Measurements from ENCODE around the gene HMX3.

The HMX3 gene

GRCh38 chr10:123135415-123136141 lies at the start of gene HMX3:
TSS of gene HMX3 (plus strand) at chr10:123135970. CDS start at chr10:123136051, 81 bp downstream.
- DNase-seq (ENCODE audit: low read depth in 2 of 2) = no peak

- DNase-seq (ENCODE audit: low read depth in 2 of 2) = no peak
These were observed 49.5 kb upstream of the HMX3 start for GRCh38 chr10:123086281-123086680.

GRCh38 chr10:123087348-123087747 lies 48.4 kb upstream of the HMX3 start:
- DNase-seq (ENCODE audit: low read depth in 2 of 2) = no peak

- DNase-seq (ENCODE audit: low read depth in 2 of 2) = no peak
These were observed 48.0 kb upstream of the HMX3 start for GRCh38 chr10:123087786-123088185.

DNA sequence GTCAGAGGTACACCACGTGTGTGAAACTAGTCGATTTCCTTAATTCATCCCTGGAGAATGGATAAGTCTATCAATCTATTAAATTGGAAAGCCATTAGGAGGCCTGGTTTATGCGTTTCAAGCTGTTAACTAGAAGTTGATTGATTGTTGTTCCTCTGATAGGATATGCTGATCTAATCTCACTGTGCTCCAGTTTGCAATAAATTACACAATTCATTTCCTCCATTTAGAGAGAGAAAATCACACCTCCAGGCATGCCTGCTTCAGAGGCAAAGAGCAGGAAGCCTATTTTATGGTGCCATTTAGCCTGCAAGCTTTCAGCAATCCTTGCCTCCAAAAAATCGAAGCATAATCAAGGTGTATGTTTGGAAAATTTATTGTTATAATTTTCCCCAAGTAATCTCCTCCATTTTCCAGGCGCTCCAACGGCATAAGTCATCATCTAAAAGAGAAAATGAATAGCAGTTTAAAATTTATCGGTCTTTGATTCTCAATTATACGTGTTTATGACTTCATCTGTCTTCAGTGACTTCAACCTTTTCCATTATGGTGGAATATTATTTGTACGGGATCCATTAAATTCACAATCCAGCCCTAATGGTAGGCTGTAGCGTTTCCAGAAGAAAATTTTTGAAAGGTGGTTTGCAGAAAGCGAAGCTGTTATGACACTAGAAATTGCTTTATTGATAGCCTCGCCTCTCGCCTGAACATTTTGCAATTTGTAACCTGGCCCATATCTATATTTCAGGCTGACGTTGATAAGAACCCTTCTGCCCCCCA lies 42.9 kb upstream of the HMX3 start:
- no peak for DNase-seq (ENCODE audit: low read depth in 2 of 2)

DNA sequence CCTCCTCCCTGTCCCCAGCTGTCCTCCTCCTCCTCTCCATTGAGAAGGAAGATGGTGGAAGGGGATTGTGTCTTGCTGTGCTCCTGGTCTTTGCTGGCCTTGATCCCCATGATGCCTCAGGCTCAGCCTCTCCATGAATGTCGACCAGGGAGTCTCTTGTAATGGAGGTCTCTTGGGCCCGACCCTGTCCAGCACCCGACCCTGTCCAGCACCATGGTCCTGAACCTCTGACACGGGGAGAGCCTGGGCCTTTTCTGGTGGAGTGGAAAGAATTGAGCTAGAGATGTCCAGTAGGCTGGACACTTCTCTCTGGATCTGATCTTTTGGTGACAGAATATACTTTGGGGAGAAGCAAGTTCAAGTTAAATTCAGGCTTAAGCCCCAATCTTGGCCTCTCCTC lies 42.3 kb upstream of the HMX3 start:
- DNase-seq (ENCODE audit: low read depth in 2 of 2) = no peak

- DNase-seq (ENCODE audit: low read depth in 2 of 2) = no peak
These were observed 39.3 kb upstream of the HMX3 start for GRCh38 chr10:123096452-123096851.

DNA sequence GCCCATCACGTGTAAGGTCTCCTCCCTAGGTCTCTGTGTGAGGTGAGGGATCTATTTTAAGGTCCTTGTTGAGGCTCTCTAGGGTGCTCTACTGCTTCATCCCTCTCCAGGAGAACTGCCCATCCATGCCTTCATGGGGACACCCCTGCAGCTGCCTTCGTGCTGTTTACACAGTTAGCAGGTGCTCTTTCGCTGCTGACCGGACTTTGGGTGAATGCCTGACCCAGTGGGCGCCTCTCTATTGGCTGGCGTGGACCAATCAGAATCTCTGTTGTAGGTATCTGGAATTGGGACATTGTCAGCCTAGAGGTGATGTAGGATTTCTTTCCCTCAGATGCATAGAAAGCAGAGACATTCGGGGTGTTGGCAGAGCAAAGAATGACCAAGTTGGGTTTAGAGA lies 38.7 kb upstream of the HMX3 start:
- DNase-seq (ENCODE audit: low read depth in 2 of 2) = no peak

- DNase-seq (ENCODE audit: low read depth in 2 of 2) = no peak
These were observed 35.6 kb upstream of the HMX3 start for GRCh38 chr10:123100030-123100762.

DNA sequence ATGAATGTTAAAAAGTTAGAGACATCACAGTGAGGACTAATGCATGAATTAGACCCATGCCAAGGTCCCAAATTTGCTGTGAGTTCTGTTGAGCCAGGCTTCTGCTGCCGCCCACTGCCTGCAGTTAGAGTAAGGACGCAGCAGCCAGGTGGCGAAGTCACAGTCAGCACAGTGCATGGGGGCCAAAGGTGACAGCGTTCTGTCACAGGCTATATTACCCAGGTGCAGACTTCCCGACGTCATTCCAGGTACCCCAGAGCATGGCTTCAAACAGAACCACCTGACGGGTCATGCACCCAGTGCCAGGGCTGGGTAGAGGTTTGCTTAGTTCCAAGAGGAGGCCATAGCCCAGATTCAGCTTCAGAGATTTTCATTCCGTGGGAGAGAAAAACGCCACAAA lies 33.9 kb upstream of the HMX3 start:
- no peak for DNase-seq (ENCODE audit: low read depth in 2 of 2)

DNA sequence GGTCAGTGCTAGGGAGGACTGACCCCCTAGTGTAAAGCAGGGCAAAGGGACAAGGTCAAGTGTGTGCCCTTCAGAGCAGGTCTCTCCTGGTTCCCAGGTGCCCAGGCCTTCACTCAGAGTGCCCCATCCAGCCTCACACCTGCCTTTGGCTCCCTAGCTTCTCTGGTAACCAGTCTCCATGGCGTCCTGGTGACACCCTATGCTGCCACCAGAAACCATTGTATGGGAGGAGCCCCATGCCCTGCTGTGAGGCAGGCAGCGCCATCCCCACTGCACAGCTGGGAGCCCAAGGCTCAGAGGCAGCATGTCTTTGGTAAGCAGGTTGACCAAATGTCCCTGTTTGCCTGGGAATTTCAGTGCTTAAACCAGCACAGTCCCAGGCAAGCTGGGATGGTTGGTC lies 33.1 kb upstream of the HMX3 start:
- DNase-seq (ENCODE audit: low read depth in 2 of 2) = no peak

DNA sequence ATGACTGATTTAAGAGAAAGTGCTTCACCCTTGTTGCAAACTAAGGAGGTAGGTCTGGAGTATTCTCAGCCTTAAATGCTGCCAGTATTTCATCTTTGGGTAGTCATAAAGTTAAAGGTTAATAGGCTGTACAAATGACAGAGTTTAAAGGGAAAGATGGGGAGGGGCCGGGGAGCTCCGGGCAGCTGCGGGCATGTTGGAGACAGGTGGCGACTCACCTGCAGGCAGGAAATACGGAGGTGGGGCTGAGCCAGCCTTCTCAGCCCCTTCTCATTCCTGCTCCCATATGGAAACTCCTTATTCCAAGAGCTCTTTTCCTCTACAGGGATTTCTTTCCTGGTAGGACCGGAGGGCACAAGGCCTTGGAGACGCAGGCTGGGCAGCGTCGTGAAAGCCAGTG lies 31.8 kb upstream of the HMX3 start:
- no peak for DNase-seq (ENCODE audit: low read depth in 2 of 2)

GRCh38 chr10:123109466-123109865 lies 26.3 kb upstream of the HMX3 start:
- DNase-seq (ENCODE audit: low read depth in 2 of 2) = no peak

GRCh38 chr10:123117644-123118417 lies 17.9 kb upstream of the HMX3 start:
- DNase-seq (ENCODE audit: low read depth in 2 of 2) = no peak

- DNase-seq (ENCODE audit: low read depth in 2 of 2) = no peak
These were observed 16.7 kb upstream of the HMX3 start for GRCh38 chr10:123119081-123119480.

- DNase-seq (ENCODE audit: low read depth in 2 of 2) = no peak
These were observed 9.5 kb upstream of the HMX3 start for GRCh38 chr10:123126246-123126645.

DNA sequence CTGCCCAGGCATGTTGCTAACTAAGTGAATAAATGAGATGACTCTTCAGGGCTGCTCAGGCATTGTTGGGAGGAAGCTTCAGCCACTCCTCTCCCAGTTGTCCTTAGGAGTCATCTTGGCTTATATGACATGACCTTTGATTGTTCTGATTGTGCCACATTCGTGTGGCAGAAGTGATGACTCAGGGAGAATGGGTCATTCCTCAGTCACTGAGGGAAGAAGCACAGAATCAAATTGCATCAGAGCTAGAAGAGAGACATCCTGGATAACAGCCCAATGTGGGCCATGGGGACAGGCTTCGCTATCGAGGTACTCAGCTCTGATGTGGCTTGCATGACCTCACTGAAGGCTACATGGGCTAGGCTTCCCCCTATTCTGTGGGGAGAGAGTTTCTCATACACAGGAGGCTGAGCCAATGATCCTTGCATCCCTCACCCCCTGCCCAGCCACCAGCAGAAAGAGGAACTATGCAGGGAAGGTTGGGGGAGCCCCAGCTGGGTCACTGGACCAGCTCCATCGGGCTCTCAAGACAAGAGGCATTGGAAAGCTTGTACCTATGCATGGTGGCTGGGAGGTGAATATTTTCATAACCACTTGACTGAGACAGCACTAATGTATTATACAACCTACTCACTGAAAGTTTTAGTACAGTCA lies 6.0 kb upstream of the HMX3 start:
- no peak for DNase-seq (ENCODE audit: low read depth in 2 of 2)

DNA sequence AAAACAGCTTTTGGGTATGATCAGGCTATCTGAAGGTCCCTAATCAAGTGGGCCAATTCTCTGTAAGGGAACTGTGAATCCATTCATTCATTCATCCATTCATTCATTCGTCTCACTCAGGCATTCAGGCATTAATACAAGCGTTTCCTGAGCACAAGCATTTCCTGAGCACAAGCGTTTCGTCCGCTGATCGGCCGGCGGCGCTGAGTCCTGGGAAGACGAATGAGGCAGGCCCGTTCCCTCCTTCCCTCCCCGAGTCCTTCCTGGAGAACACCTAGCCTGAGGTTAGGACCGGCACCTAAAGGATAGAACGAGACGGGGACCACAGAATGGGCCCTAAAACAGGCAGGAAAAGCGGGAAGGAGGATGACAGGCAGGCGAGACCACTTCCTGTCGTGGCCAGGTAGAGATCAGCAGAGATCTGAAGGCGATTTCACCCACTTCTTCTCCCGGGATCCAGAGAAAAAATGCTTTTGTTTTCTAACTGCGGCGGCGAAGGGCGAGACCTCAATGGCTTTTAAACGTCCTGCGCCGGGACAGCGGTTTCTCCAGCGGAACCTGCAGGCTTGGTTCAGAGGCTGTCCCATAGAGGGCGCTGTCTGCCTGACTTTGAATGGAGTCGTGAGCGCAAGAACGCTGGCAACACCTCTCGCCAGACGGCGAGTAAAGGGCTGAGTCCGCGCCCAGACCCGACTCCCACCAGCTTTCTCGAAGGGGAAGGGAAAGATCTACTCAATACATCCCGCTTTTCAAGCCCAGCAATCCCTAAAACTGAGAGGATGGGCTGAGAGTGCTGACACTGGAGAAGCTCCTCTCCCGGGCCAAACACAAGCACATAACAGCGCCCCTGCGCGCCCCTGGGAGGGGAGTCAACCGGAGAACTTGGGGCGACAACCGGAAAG lies 2.9 kb upstream of the HMX3 start:
- DNase-seq (ENCODE audit: low read depth in 2 of 2) = peak; percentile 63 to 71

GRCh38 chr10:123133541-123134342 lies 2.0 kb upstream of the HMX3 start:
- no peak for DNase-seq (ENCODE audit: low read depth in 2 of 2)

Data from stimulated activated CD8-positive, alpha-beta memory T cell treated with anti-CD3 and anti-CD28 coated beads, Interleukin-15, amount 100 ng/mL, for 4 hours (primary cell).